OCI-LY1 (cell line): ENCODE measurements around the gene AHSG.

ENCODE experiments used
- H2AFZ ChIP-seq: fragments of 200-600 bp; sonication (generic), shearing (Covaris generic); 2 replicates; pipeline ENCODE4 v1.6.0; 2014; ENCODE audit warnings: antibody characterized with exemption, mild to moderate bottlenecking, low read length
- H3F3A ChIP-seq: fragments of 200-600 bp; sonication (generic), shearing (Covaris generic); 2 replicates; pipeline ENCODE4 v1.6.0; 2014; ENCODE audit warnings: mild to moderate bottlenecking, antibody characterized with exemption, low read length, moderate library complexity; ENCODE audit not compliant: insufficient read depth
- H3K27ac ChIP-seq: fragments of 200-600 bp; sonication (generic); 2 replicates; pipeline ENCODE4 v1.5.1; 2014; ENCODE audit warnings: low read length, mixed run types, mild to moderate bottlenecking, low read depth; ENCODE audit not compliant: poor library complexity, severe bottlenecking
- H3K27me3 ChIP-seq: fragments of 200-600 bp; sonication (generic); 2 replicates; pipeline ENCODE4 v1.6.0; 2014; ENCODE audit warnings: antibody characterized with exemption, mild to moderate bottlenecking, low read length, moderate library complexity; ENCODE audit not compliant: insufficient read depth
- H3K36me3 ChIP-seq: fragments of 200-600 bp; sonication (generic); 2 replicates; pipeline ENCODE4 v1.6.1; 2014; ENCODE audit warnings: mild to moderate bottlenecking, antibody characterized with exemption, low read length, moderate library complexity, mixed read lengths; ENCODE audit not compliant: insufficient read depth
- H3K4me1 ChIP-seq: fragments of 200-600 bp; sonication (generic); 2 replicates; pipeline ENCODE4 v1.5.1; 2014; ENCODE audit warnings: mild to moderate bottlenecking, low read length, moderate library complexity; ENCODE audit not compliant: insufficient read depth, severe bottlenecking
- H3K4me2 ChIP-seq: fragments of 200-600 bp; sonication (generic), shearing (Covaris generic); 2 replicates; pipeline ENCODE4 v1.6.1; 2014; ENCODE audit warnings: low read length
- H3K4me3 ChIP-seq: fragments of 200-600 bp; sonication (generic); 2 replicates; pipeline ENCODE4 v1.5.1; 2014; ENCODE audit warnings: low read length, low read depth, mild to moderate bottlenecking, mixed read lengths; ENCODE audit not compliant: poor library complexity, severe bottlenecking
- H3K79me2 ChIP-seq: fragments of 200-600 bp; shearing (Covaris generic); 2 replicates; pipeline ENCODE4 v1.6.1; 2016; ENCODE audit warnings: mixed run types, low read length, mixed read lengths; ENCODE audit not compliant: insufficient read depth
- H3K9ac ChIP-seq: fragments of 200-600 bp; sonication (generic), shearing (Covaris generic); 2 replicates; pipeline ENCODE4 v1.6.1; 2014; ENCODE audit warnings: mild to moderate bottlenecking, low read length, mixed read lengths
- H3K9me2 ChIP-seq: fragments of 200-600 bp; sonication (generic), shearing (Covaris generic); 2 replicates; pipeline ENCODE4 v1.6.1; 2014; ENCODE audit warnings: low read depth, mild to moderate bottlenecking, low read length, mixed read lengths
- H3K9me3 ChIP-seq: fragments of 200-600 bp; shearing (Covaris generic); 2 replicates; pipeline ENCODE4 v1.6.1; 2014; ENCODE audit warnings: low read length, mixed read lengths
- H4K20me1 ChIP-seq: fragments of 200-600 bp; sonication (generic), shearing (Covaris generic); 2 replicates; pipeline ENCODE4 v1.6.0; 2016; ENCODE audit warnings: mild to moderate bottlenecking, low read length; ENCODE audit not compliant: insufficient read depth
- CTCF ChIP-seq: fragments of 200-600 bp; sonication (generic), shearing (Covaris generic); IDR thresholded peaks from 2 replicates; pipeline ENCODE4 v1.5.1; 2017; ENCODE audit warnings: mild to moderate bottlenecking, antibody characterized with exemption, low read length, moderate library complexity, mixed read lengths
- EZH2 ChIP-seq: fragments of 200-600 bp; sonication (generic), shearing (Covaris generic); IDR thresholded peaks from 2 replicates; pipeline ENCODE4 v1.8.0; 2017; ENCODE audit warnings: borderline replicate concordance, mixed run types, mild to moderate bottlenecking, antibody characterized with exemption, low read length, moderate library complexity, mixed read lengths

Gene AHSG

GRCh38 chr3:186636536-186636935 is 23.7 kb downstream of the AHSG start:
- no peaks in the 10 kb centered on the region; the same call in 1 of the 2 replicates for H3K27me3 ChIP-seq

GRCh38 chr3:186637686-186638085 is 24.8 kb downstream of the AHSG start:
- H3K4me2 ChIP-seq = no peak overlapping the region
- no peaks in the 10 kb centered on the region for H3K9me2 ChIP-seq
- no peaks in the 10 kb centered on the region for H4K20me1 ChIP-seq
- no peaks in the 10 kb centered on the region for H3F3A ChIP-seq
- no peak overlapping the region for H3K27ac ChIP-seq
- no peaks in the 10 kb centered on the region; the same call in 1 of the 2 replicates for H3K36me3 ChIP-seq
- H3K79me2 ChIP-seq = no peaks in the 10 kb centered on the region
- no peaks in the 10 kb centered on the region for H3K4me1 ChIP-seq
- no peak overlapping the region for H3K9ac ChIP-seq
- TF ChIP-seq EZH2 (no peak), CTCF (no peak)
- no peak overlapping the region for H2AFZ ChIP-seq
- no peak overlapping the region for H3K4me3 ChIP-seq
- peaks cover 9% of the 10 kb centered on the region for H3K9me3 ChIP-seq
- no peaks in the 10 kb centered on the region; the same call in 1 of the 2 replicates for H3K27me3 ChIP-seq

More at GRCh38 chr3:186636536-186636935, 23.7 kb downstream of the AHSG start:
- H3K9ac ChIP-seq = no peak overlapping the region
- no peaks in the 10 kb centered on the region for H3F3A ChIP-seq
- no peaks in the 10 kb centered on the region for H3K4me1 ChIP-seq
- no peak overlapping the region for H2AFZ ChIP-seq
- no peak overlapping the region for H3K4me2 ChIP-seq
- TF ChIP-seq CTCF = no peak
- no peak for TF ChIP-seq EZH2
- H4K20me1 ChIP-seq = no peaks in the 10 kb centered on the region
- no peaks in the 10 kb centered on the region; the same call in 1 of the 2 replicates for H3K36me3 ChIP-seq
- H3K27ac ChIP-seq = no peak overlapping the region
- H3K9me3 ChIP-seq = peaks cover 9% of the 10 kb centered on the region
- H3K9me2 ChIP-seq = no peaks in the 10 kb centered on the region
- no peaks in the 10 kb centered on the region for H3K79me2 ChIP-seq
- H3K4me3 ChIP-seq = no peak overlapping the region

- H2AFZ ChIP-seq = no peak overlapping the region
- no peaks in the 10 kb centered on the region; the same call in 1 of the 2 replicates for H3K27me3 ChIP-seq
- peaks cover 9% of the 10 kb centered on the region for H3K9me3 ChIP-seq
- no peaks in the 10 kb centered on the region for H3K9me2 ChIP-seq
- no peak overlapping the region for H3K9ac ChIP-seq
- H4K20me1 ChIP-seq = no peaks in the 10 kb centered on the region
- H3K36me3 ChIP-seq = no peaks in the 10 kb centered on the region; the same call in 1 of the 2 replicates
- H3K4me1 ChIP-seq = no peaks in the 10 kb centered on the region
- no peak overlapping the region for H3K4me2 ChIP-seq
- TF ChIP-seq EZH2 = no peak
- TF ChIP-seq CTCF = no peak
- H3K4me3 ChIP-seq = no peak overlapping the region
- no peaks in the 10 kb centered on the region for H3F3A ChIP-seq
- H3K79me2 ChIP-seq = no peaks in the 10 kb centered on the region
- no peak overlapping the region for H3K27ac ChIP-seq
These were observed 25.4 kb downstream of the AHSG start for GRCh38 chr3:186638259-186638658.
